Heart left ventricle (tissue), 16 donors: ENCODE data around the gene FHOD1. TPM values are rescaled to one million over a fixed set of nuclear protein-coding genes. Genes with fewer than 3 reads are reported as not detected.

Experiments used
- ATAC-seq, 4 donors: fragments of 200-7000 bp; cut with Tn5 transposase; one replicate each; pipeline ENCODE4 v1.9.1; 2020 to 2022; ENCODE audit warnings: moderate library complexity in 4 of 4, mild to moderate bottlenecking in 3 of 4, moderate number of reproducible peaks in 1 of 4
- DNase-seq, 5 donors: peaks; one replicate each; pipeline ENCODE4 v3.0.0-alpha.2; 2020
- H3K27ac ChIP-seq, 12 donors: fragments of 200-600 bp; sonication (generic) in 4 of 12; one replicate each; pipeline versions ENCODE4 v1.5.0 to v1.8.0; 2016 to 2022; ENCODE audit warnings: mild to moderate bottlenecking in 2 of 12
- H3K27me3 ChIP-seq, 9 donors: fragments of 200-600 bp; sonication (generic) in 2 of 9; one replicate each; pipeline versions ENCODE4 v1.5.1 to v1.8.0; 2016 to 2022; ENCODE audit warnings: mild to moderate bottlenecking in 3 of 9
- H3K36me3 ChIP-seq, 9 donors: fragments of 200-600 bp; sonication (generic) in 2 of 9; one replicate each; pipeline versions ENCODE4 v1.5.0 to v1.8.0; 2018 to 2022; ENCODE audit warnings: mild to moderate bottlenecking in 2 of 9
- H3K4me1 ChIP-seq, 12 donors: fragments of 200-600 bp; sonication (generic) in 4 of 12; one replicate each; pipeline versions ENCODE4 v1.5.0 to v1.8.0; 2016 to 2022; ENCODE audit warnings: mild to moderate bottlenecking in 3 of 12
- H3K4me3 ChIP-seq, 12 donors: fragments of 200-600 bp; sonication (generic) in 4 of 12; one replicate each; pipeline versions ENCODE4 v1.5.0 to v1.8.0; 2017 to 2022; ENCODE audit warnings: mild to moderate bottlenecking in 9 of 12, moderate library complexity in 4 of 12
- H3K9me3 ChIP-seq, 12 donors: fragments of 200-600 bp; sonication (generic) in 4 of 12; one replicate each; pipeline versions ENCODE4 v1.5.0 to v1.8.0; 2016 to 2022; ENCODE audit warnings: mild to moderate bottlenecking in 1 of 12
- POLR2A ChIP-seq, 2 donors: fragments of 450-650 bp; IDR thresholded peaks; one replicate each; pipeline ENCODE4 v1.6.1; 2017; ENCODE audit warnings: antibody characterized with exemption in 2 of 2, mild to moderate bottlenecking in 2 of 2, moderate library complexity in 2 of 2
- WGBS, 4 donors: extraction: QIAGEN DNeasy Blood & Tissue Kit in 2 of 4; methylation state at CpG; one replicate each; pipeline versions ENCODE4 v1.1.5 to v1.1.7; 2013 to 2018; 5-methylcytosine and 5-hydroxymethylcytosine counted together
- intact Hi-C, 10 donors: fragments of 100-400 bp; cut with DNase I; formaldehyde crosslinking; loops; one replicate each; pipeline versions ENCODE4 v1.11.1 to v1.14.2; 2022
- polyA plus RNA-seq, 2 donors: library from polyadenylated mRNA; stranded (reverse); fragments of 200-250 nt; gene quantifications; one replicate each; pipeline ENCODE4 v1.2.3, GENCODE V29; 2013
- total RNA-seq, 9 donors: library from RNA; depleted of rRNA in 2 of 9; stranded (reverse); fragments of >200 nt in 2 of 9; fragmentation: NEBNext Ultra II Directional in 3 of 9; extraction: Animal tissue kit (Norgen Biotek cat#: 25700) in 3 of 9; gene quantifications; one replicate each; pipeline versions ENCODE4 v1.1.0 to v1.2.4, GENCODE V29; 2016 to 2023
- TF ChIP-seq, protein P1 (sequence below), 12 donors: fragments of 200-600 bp; sonication (generic) in 4 of 12; IDR thresholded peaks; one replicate each; pipeline versions ENCODE4 v1.5.0 to v1.8.0; 2018 to 2022; ENCODE audit warnings: antibody characterized with exemption in 12 of 12, mild to moderate bottlenecking in 5 of 12
- donor health status: ischemic (EF 13 %, LVEDD 7.1; RV severe dilation, severe dysfunction).
- donor health status: healthy with polysubstance abuse.
- donor health status: DM: no; HTN: yes; CAD: no.
- donor health status: DM: no; HTN: no; CAD: no.
- donor health status: ischemic (EF 25% LVEDD 6.9; RV normal size, moderate dysfunction).
- donor health status: ischemic (EF 25% LVEDD 5.7; RV mildly dilated, moderate dysfunction).
- donor health status: healthy.
- donor health status: DM: yes; HTN: yes; CAD: no.
- donor health status: ischemic (EF 35%, LVEDD 5.7; RV mildly dilated, moderate dysfunction).
- donor health status: nonischemic (EF 11% LVEDD 7.7; RV severe dilation, severe dysfunction).
- donor health status: DM: yes; HTN: yes; CAD: no.
- donor health status: PGD.
- donor health status: ischemic (EF 29% LVEDD 5.4; RV normal size, mild dysfunction).
- donor health status: nonischemic (EF 23%, LVEDD 6.1; RV moderate dilation, normal function).

The FHOD1 gene
- total and polyA plus RNA-seq, 11 donors: 9.6 to 30.3 (median 18.0) TPM

DNA sequence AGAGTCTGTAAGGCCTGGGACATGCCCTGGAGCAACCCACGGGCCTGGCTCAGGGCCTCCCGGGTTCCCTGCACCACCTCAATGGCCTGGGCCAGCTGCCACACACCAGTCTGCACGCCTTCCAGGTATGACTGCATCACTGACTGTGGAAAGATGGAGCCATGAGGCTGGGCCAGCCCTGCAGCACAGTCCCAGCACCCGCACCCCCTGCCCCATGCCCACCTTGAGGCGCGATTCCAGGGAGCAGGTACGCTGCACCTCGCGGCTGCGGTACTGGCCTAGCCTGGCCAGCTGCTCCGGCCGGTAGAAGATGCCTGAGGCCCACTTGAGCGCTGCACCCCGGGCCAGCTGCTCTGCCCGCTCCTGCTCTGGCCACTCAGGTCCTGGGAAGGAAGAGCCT, 58.5 kb downstream of the FHOD1 start:
- DNase-seq: no peak

DNA sequence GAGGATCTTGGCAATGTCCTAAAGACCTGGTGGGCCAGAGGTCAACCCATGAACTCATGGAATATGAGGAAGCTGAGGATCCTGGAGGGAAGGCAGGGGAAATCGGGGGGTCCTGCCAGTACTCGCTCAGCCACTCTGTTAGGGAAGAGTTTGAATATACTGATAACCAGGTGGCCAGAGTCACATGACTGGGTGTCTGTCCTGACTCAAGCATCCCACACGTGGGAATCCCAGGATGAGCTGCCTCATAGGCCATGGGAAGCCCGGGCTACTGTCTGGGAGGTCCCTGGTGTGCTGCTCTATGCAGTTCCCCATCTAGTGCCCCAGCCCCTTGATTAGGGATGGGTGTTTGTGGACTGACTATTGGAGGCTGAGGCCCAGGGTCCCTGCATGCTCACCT, 59.0 kb downstream of the FHOD1 start:
- no peaks in the 10 kb centered on the region for H3K27me3 ChIP-seq
- no peaks in the 10 kb centered on the region for H3K9me3 ChIP-seq
- H3K36me3 ChIP-seq: peaks cover 0 to 4% (median 0%) of the 10 kb centered on the region in 9 donors
- intact Hi-C loops: loop anchor here in 3 of 10 donors (10.0 kb wide), 1 partner anchor 214 kb away; no protein-coding TSS in a partner anchor
- H3K4me1 ChIP-seq: peaks cover 2 to 48% (median 39%) of the 10 kb centered on the region in 12 donors
- H3K4me3 ChIP-seq: no peak overlapping the region
- WGBS, 4 donors: 63 to 74% (median 70%) methylated on average over 4 of the region's 4 CpGs
- DNase-seq (no peak), ATAC-seq (no peak)
- TF ChIP-seq POLR2A (IDR thresholded peaks at IDR 0.05): no peak
- TF ChIP-seq, protein P1, sequence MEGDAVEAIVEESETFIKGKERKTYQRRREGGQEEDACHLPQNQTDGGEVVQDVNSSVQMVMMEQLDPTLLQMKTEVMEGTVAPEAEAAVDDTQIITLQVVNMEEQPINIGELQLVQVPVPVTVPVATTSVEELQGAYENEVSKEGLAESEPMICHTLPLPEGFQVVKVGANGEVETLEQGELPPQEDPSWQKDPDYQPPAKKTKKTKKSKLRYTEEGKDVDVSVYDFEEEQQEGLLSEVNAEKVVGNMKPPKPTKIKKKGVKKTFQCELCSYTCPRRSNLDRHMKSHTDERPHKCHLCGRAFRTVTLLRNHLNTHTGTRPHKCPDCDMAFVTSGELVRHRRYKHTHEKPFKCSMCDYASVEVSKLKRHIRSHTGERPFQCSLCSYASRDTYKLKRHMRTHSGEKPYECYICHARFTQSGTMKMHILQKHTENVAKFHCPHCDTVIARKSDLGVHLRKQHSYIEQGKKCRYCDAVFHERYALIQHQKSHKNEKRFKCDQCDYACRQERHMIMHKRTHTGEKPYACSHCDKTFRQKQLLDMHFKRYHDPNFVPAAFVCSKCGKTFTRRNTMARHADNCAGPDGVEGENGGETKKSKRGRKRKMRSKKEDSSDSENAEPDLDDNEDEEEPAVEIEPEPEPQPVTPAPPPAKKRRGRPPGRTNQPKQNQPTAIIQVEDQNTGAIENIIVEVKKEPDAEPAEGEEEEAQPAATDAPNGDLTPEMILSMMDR (IDR thresholded peaks at IDR 0.05): no peak
- H3K27ac ChIP-seq: no peak overlapping the region

More for the DNA sequence above, 58.5 kb downstream of the FHOD1 start:
- TF ChIP-seq, protein P1 (IDR thresholded peaks at IDR 0.05): no peak
- TF ChIP-seq POLR2A (IDR thresholded peaks at IDR 0.05): no peak
- ATAC-seq: no peak
- 90 to 93% (median 93%) methylated on average over 12 to 15 of the region's 15 CpGs for WGBS, 4 donors
- Histone ChIP-seq H3K36me3 (peaks cover 0 to 8% (median 1%) of the 10 kb centered on the region in 9 donors), H3K27ac (no peak overlapping the region), H3K27me3 (no peaks in the 10 kb centered on the region), H3K4me1 (peaks cover 2 to 52% (median 43%) of the 10 kb centered on the region in 12 donors), H3K9me3 (no peaks in the 10 kb centered on the region), H3K4me3 (no peak overlapping the region)
- intact Hi-C loops: loop anchor here in 3 of 10 donors (10.0 kb wide), 1 partner anchor 214 kb away; no protein-coding TSS in a partner anchor

- Histone ChIP-seq H3K4me1 (peaks cover 2 to 45% (median 36%) of the 10 kb centered on the region in 12 donors), H3K27ac (no peak overlapping the region), H3K4me3 (no peak overlapping the region), H3K36me3 (no peaks in the 10 kb centered on the region), H3K9me3 (no peaks in the 10 kb centered on the region), H3K27me3 (no peaks in the 10 kb centered on the region)
- TF ChIP-seq, protein P1 (IDR thresholded peaks at IDR 0.05): no peak
- no peak for TF ChIP-seq POLR2A (IDR thresholded peaks at IDR 0.05)
- ATAC-seq: no peak
- WGBS, 4 donors: 81 to 85% (median 84%) methylated on average over 20 to 26 of the region's 26 CpGs
- intact Hi-C loops: loop anchor here in 3 of 10 donors (10.0 kb wide), 1 partner anchor 213 kb away; no protein-coding TSS in a partner anchor
- DNase-seq: no peak
These were observed 59.9 kb downstream of the FHOD1 start for GRCh38 chr16:67187175-67187890.

GRCh38 chr16:67186550-67186950, 60.7 kb downstream of the FHOD1 start:
- DNase-seq: no peak
- whole genome bisulfite sequencing, 4 donors: 44 to 61% (median 56%) methylated on average over 4 to 5 of the region's 5 CpGs
- intact Hi-C loops: loop anchor here in 3 of 10 donors (10.0 kb wide), 1 partner anchor 212 kb away; no protein-coding TSS in a partner anchor

More at GRCh38 chr16:67186550-67186950, 60.7 kb downstream of the FHOD1 start:
- no peak overlapping the region for H3K4me3 ChIP-seq
- no peaks in the 10 kb centered on the region for H3K9me3 ChIP-seq
- H3K27ac ChIP-seq: no peak overlapping the region
- H3K36me3 ChIP-seq: no peaks in the 10 kb centered on the region
- no peak for ATAC-seq
- H3K4me1 ChIP-seq: peaks cover 2 to 50% (median 33%) of the 10 kb centered on the region in 12 donors
- TF ChIP-seq, protein P1 (IDR thresholded peaks at IDR 0.05): no peak
- no peak for TF ChIP-seq POLR2A (IDR thresholded peaks at IDR 0.05)
- no peaks in the 10 kb centered on the region for H3K27me3 ChIP-seq
